22Rv1 (cell line): ENCODE results near the gene TRIM77.
A peak's percentile ranks its signal among the peaks of the same experiment; 100 is the strongest.
"Not testable (repeated sequence)": the region's sequence is repeated elsewhere in the genome, so short reads cannot be mapped to it uniquely, and the experiment has no call there.

ENCODE experiments used
- CTCF ChIP-seq: fragments of 450-650 bp; IDR thresholded peaks from 2 replicates; pipeline ENCODE4 v1.5.1; 2017; ENCODE audit warnings: mild to moderate bottlenecking
- ZFX ChIP-seq: fragments of 450-650 bp; IDR thresholded peaks from 2 replicates; pipeline ENCODE4 v1.6.1; 2017; ENCODE audit warnings: antibody characterized with exemption, borderline replicate concordance

GRCh38 chr11:89675383-89675782, 34.7 kb upstream of the TRIM77 start:
- TF ChIP-seq CTCF, result peak; percentile 79
- not testable (repeated sequence) for TF ChIP-seq ZFX
